ENCODE results near the gene NRF1.

DNA sequence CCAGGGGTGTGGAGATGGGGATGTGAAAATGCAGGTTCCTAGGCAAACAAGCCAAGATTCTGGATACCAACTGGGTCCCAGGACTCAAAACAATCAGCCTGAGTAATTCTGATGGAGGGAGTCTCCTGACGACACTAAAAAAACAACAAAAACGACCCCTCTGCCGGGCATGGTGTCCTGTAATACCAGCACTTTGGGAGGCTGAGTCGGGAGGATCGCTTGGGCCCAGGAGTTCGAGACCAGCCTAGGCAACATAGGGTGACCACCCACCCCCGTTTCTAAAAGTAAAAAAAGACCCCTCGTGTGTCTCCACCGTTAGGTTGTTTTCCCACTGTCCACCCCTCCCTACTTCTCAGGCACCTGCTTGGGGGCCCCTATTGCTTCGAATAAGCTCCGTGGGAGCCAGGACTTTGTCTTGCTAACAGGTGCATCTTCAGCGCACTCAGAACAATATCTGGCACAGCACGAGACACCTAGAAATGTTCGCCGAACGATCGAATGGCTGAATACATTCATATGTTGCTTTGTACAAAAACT is 743 bp upstream of the NRF1 start:
- TF ChIP-seq, protein P1, sequence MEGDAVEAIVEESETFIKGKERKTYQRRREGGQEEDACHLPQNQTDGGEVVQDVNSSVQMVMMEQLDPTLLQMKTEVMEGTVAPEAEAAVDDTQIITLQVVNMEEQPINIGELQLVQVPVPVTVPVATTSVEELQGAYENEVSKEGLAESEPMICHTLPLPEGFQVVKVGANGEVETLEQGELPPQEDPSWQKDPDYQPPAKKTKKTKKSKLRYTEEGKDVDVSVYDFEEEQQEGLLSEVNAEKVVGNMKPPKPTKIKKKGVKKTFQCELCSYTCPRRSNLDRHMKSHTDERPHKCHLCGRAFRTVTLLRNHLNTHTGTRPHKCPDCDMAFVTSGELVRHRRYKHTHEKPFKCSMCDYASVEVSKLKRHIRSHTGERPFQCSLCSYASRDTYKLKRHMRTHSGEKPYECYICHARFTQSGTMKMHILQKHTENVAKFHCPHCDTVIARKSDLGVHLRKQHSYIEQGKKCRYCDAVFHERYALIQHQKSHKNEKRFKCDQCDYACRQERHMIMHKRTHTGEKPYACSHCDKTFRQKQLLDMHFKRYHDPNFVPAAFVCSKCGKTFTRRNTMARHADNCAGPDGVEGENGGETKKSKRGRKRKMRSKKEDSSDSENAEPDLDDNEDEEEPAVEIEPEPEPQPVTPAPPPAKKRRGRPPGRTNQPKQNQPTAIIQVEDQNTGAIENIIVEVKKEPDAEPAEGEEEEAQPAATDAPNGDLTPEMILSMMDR (conservative IDR thresholded peaks at IDR 0.05; ENCODE audit: low read depth, low read length): no peak
- TF ChIP-seq EZH2phosphoT487 (IDR thresholded peaks at IDR 0.05; ENCODE audit: borderline replicate concordance, low read length): no peak
